A673 (cell line): ENCODE data around the gene SMTN. TPM values are rescaled to one million over a fixed set of nuclear protein-coding genes. Genes with fewer than 3 reads are reported as not detected.
"Not testable (repeated sequence)": the region's sequence is repeated elsewhere in the genome, so short reads cannot be mapped to it uniquely, and the experiment has no call there.

Experiments used
- BruUV-seq: library from RNA; stranded (reverse); fragments of 400-500 nt; replicated peaks from 2 replicates; lab custom pipeline; 2021; lab: Mats Ljungman, UMichigan
- CTCF ChIA-PET: fragments of 300-600 bp; sonication (Branson Sonifier 250); formaldehyde crosslinking; loops from one replicate; lab custom pipeline; 2022; ENCODE audit warnings: antibody characterized with exemption; lab: Charles Lee
- POLR2A ChIA-PET: fragments of 300-600 bp; sonication (Branson Sonifier 250); formaldehyde crosslinking; loops from one replicate; lab custom pipeline; 2022; ENCODE audit warnings: antibody characterized with exemption; ENCODE audit not compliant: low non-redundant PET; lab: Charles Lee
- DNase-seq: peaks from one replicate; pipeline ENCODE4 v3.0.0-alpha.2; 2015; ENCODE audit warnings: low spot score
- H3K27ac ChIP-seq: fragments of 200-600 bp; sonication (generic); 2 replicates; pipeline ENCODE4 v1.5.1; 2016; ENCODE audit warnings: mixed run types, low read depth, mild to moderate bottlenecking, mixed read lengths, antibody characterized with exemption, low read length; ENCODE audit not compliant: poor library complexity, severe bottlenecking
- H3K27me3 ChIP-seq: fragments of 200-600 bp; sonication (generic); replicated peaks from 2 replicates; pipeline ENCODE4 v1.6.1; 2017; ENCODE audit warnings: mixed run types, low read depth, mild to moderate bottlenecking, mixed read lengths, antibody characterized with exemption, low read length; ENCODE audit not compliant: insufficient read depth, poor library complexity
- H3K36me3 ChIP-seq: fragments of 200-600 bp; sonication (generic); 2 replicates; pipeline ENCODE4 v1.6.1; 2016; ENCODE audit warnings: mixed run types, mild to moderate bottlenecking, mixed read lengths, antibody characterized with exemption, low read length; ENCODE audit not compliant: insufficient read depth, poor library complexity, severe bottlenecking
- H3K4me1 ChIP-seq: fragments of 200-600 bp; sonication (generic); 2 replicates; pipeline ENCODE4 v1.6.1; 2017; ENCODE audit warnings: mixed run types, mild to moderate bottlenecking, mixed read lengths, antibody characterized with exemption, low read length; ENCODE audit not compliant: insufficient read depth, poor library complexity, severe bottlenecking
- H3K4me3 ChIP-seq: fragments of 200-600 bp; sonication (generic); 2 replicates; pipeline ENCODE4 v1.5.1; 2016; ENCODE audit warnings: low read depth, mixed run types, mild to moderate bottlenecking, mixed read lengths, low read length; ENCODE audit not compliant: poor library complexity, severe bottlenecking
- H3K9me3 ChIP-seq: fragments of 200-600 bp; sonication (generic); 2 replicates; pipeline ENCODE4 v1.6.1; 2016; ENCODE audit warnings: mixed run types, low read depth, mild to moderate bottlenecking, mixed read lengths, antibody characterized with exemption, low read length; ENCODE audit not compliant: poor library complexity, severe bottlenecking
- EZH2 ChIP-seq: fragments of 200-600 bp; sonication (generic); IDR thresholded peaks from 2 replicates; pipeline ENCODE4 v1.6.1; 2017; ENCODE audit warnings: borderline replicate concordance, low read depth, mild to moderate bottlenecking, mixed read lengths, antibody characterized with exemption, low read length; ENCODE audit not compliant: poor library complexity, severe bottlenecking
- intact Hi-C: fragments of 100-400 bp; cut with micrococcal nuclease; formaldehyde crosslinking; loops from one replicate; pipeline ENCODE4 v1.10.0; 2022; ENCODE audit not compliant: unreplicated experiment
- total RNA-seq: library from RNA; stranded (reverse); gene quantifications from 2 replicates; pipeline ENCODE4 v1.2.3, GENCODE V29; 2021
- TF ChIP-seq, protein P1 (sequence below): fragments of 300-800, 200-600 bp; sonication (generic); conservative IDR thresholded peaks from 2 replicates; pipeline ENCODE4 v1.5.1; 2017; ENCODE audit warnings: low read depth, mild to moderate bottlenecking, antibody characterized with exemption, low read length, moderate library complexity, mixed read lengths

The SMTN gene
- total RNA-seq, 1 experiment from 2014 or later, result 40.0 TPM

DNA sequence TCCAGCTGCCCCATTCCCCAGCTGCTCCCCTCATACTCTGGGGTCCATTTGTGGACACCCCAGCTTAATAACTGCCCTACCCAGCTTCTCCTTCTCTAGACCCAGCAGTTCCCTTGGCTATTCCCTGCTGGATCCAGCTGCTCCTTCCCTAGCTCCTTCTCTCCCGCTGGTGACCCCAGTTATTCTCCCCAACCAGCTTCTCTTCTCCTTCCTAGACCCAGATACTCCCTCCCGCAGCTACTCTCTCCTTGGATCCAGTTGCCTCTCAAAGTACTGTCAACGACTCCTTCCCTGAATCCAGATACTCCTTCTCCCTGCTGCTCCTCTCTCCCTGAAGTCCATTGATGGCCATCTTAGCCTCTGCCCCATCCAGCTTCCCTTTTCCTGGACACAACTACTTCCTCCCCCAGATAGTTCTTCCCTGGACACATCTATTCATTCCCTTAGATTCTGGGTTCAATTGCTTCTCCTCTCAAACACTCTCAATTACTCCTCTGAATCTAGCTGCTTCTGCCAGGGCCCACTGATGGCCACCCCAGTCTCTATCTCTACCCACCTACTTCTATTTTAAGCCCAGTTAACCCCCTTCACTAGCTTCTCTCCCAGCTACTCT is 14.6 kb downstream of the SMTN start:
- no TSS peak for BruUV-seq
- H3K4me3 ChIP-seq, result no peak overlapping the region
- no peak for DNase-seq
- peaks cover 3% of the 10 kb centered on the region for H3K36me3 ChIP-seq
- ChIA-PET CTCF (no interaction called here), POLR2A (no interaction called here)
- no peaks in the 10 kb centered on the region for H3K4me1 ChIP-seq
- intact Hi-C loops, result no loop called here
- no peaks in the 10 kb centered on the region for H3K9me3 ChIP-seq
- H3K27ac ChIP-seq, result no peak overlapping the region
- TF ChIP-seq, protein P1, sequence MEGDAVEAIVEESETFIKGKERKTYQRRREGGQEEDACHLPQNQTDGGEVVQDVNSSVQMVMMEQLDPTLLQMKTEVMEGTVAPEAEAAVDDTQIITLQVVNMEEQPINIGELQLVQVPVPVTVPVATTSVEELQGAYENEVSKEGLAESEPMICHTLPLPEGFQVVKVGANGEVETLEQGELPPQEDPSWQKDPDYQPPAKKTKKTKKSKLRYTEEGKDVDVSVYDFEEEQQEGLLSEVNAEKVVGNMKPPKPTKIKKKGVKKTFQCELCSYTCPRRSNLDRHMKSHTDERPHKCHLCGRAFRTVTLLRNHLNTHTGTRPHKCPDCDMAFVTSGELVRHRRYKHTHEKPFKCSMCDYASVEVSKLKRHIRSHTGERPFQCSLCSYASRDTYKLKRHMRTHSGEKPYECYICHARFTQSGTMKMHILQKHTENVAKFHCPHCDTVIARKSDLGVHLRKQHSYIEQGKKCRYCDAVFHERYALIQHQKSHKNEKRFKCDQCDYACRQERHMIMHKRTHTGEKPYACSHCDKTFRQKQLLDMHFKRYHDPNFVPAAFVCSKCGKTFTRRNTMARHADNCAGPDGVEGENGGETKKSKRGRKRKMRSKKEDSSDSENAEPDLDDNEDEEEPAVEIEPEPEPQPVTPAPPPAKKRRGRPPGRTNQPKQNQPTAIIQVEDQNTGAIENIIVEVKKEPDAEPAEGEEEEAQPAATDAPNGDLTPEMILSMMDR, result no peak
- no peak for TF ChIP-seq EZH2
- no peaks in the 10 kb centered on the region for H3K27me3 ChIP-seq

DNA sequence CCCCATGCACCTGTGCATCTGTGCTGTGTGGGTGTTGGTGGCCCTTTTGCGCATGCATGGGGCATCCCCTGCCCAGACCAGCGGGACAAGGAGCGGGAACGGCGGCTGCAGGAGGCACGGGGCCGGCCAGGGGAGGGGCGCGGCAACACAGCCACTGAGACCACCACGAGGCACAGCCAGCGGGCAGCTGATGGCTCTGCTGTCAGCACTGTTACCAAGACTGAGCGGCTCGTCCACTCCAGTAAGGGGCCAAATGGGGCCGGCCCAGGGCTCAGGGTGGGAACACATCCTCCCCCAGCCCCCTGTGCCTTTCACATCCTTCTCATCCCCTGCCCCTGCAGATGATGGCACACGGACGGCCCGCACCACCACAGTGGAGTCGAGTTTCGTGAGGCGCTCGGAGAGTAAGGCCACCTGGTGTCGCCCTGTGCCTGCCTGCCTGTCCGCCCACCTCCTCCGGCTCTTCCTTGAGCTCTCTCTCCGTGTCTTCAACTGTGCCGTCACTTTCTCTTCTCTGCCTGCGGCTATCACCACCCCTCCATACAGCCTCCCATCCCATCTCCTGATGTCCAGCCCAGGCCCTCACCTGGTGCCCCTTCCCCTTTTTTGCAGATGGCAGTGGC is 15.7 kb downstream of the SMTN start:
- no peaks in the 10 kb centered on the region for H3K9me3 ChIP-seq
- intact Hi-C loops, result no loop called here
- DNase-seq, result no peak
- H3K27me3 ChIP-seq, result no peaks in the 10 kb centered on the region
- TF ChIP-seq, protein P1, result no peak
- TF ChIP-seq EZH2, result no peak
- no peak overlapping the region for H3K4me3 ChIP-seq
- H3K4me1 ChIP-seq, result no peaks in the 10 kb centered on the region
- CTCF ChIA-PET, result no interaction called here
- BruUV-seq, result no TSS peak
- H3K27ac ChIP-seq, result no peak overlapping the region
- H3K36me3 ChIP-seq, result peaks cover 3% of the 10 kb centered on the region
- POLR2A ChIA-PET, result no interaction called here

DNA sequence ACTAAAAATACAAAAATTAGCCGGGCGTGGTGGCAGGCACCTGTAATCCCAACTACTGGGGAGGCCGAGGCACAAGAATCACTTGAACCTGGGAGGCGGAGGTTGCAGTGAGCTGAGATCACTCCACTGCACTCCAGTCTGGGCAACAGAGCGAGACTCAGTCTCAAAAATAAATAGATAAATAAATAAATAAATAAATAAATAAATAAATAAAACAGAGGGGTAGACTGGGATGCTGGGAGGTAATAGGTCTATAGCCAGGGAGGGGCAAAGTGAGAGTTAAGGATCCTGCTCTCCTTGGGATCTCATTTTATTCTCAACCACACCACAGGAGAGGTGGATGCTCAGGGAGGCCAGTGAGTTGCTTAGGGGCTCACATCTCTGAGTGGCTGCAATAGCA is 16.4 kb downstream of the SMTN start:
- POLR2A ChIA-PET, H3K27me3 ChIP-seq, intact Hi-C loops: not testable (repeated sequence)

More for the DNA sequence above, 16.4 kb downstream of the SMTN start:
- BruUV-seq, H3K9me3 ChIP-seq, CTCF ChIA-PET, H3K27ac ChIP-seq, H3K4me1 ChIP-seq, H3K36me3 ChIP-seq, H3K4me3 ChIP-seq, DNase-seq: not testable (repeated sequence)
